GM20431 (cell line): ENCODE data around the gene NT5DC1.

Source experiments
- in situ Hi-C: fragments of 300-500 bp; cut with MseI, MboI; formaldehyde crosslinking; loops from one replicate; pipeline ENCODE4 v1.15.0; 2020; ENCODE audit warnings: low sequenced_read_pairs; ENCODE audit not compliant: unreplicated experiment

The NT5DC1 gene

GRCh38 chr6:116100419-116101301, at the start of gene NT5DC1:
TSS of gene NT5DC1 (plus strand) at chr6:116100853. CDS start at chr6:116100931, 78 bp downstream.
- in situ Hi-C loops = no loop called here

- in situ Hi-C loops = no loop called here
Measured at GRCh38 chr6:116051244-116051643, 49.4 kb upstream of the NT5DC1 start.

- in situ Hi-C loops = no loop called here
Measured at GRCh38 chr6:116055513-116055912, 45.1 kb upstream of the NT5DC1 start.

- in situ Hi-C loops = no loop called here
Measured at GRCh38 chr6:116057766-116058165, 42.9 kb upstream of the NT5DC1 start.

GRCh38 chr6:116059713-116060571, 40.7 kb upstream of the NT5DC1 start:
- in situ Hi-C loops = no loop called here

GRCh38 chr6:116060572-116061283, 39.9 kb upstream of the NT5DC1 start, which contains the start of gene FRK:
TSS of gene FRK (minus strand) at chr6:116060891. CDS start at chr6:116060311, 580 bp downstream.
- in situ Hi-C loops = no loop called here

- in situ Hi-C loops = no loop called here
Measured at GRCh38 chr6:116062496-116062895, 38.2 kb upstream of the NT5DC1 start.

- in situ Hi-C loops = no loop called here
Measured at GRCh38 chr6:116064666-116065065, 36.0 kb upstream of the NT5DC1 start.

GRCh38 chr6:116066789-116067188, 33.9 kb upstream of the NT5DC1 start:
- in situ Hi-C loops = no loop called here

GRCh38 chr6:116070101-116070500, 30.6 kb upstream of the NT5DC1 start:
- in situ Hi-C loops = no loop called here

GRCh38 chr6:116070616-116071389, 29.9 kb upstream of the NT5DC1 start:
- in situ Hi-C loops = no loop called here

- in situ Hi-C loops = no loop called here
Measured at GRCh38 chr6:116072368-116072767, 28.3 kb upstream of the NT5DC1 start.

- in situ Hi-C loops = no loop called here
Measured at GRCh38 chr6:116073765-116074440, 26.8 kb upstream of the NT5DC1 start.

GRCh38 chr6:116074732-116075390, 25.8 kb upstream of the NT5DC1 start:
- in situ Hi-C loops = no loop called here

GRCh38 chr6:116078522-116078921, 22.1 kb upstream of the NT5DC1 start:
- in situ Hi-C loops = no loop called here

- in situ Hi-C loops = no loop called here
Measured at GRCh38 chr6:116078945-116079344, 21.7 kb upstream of the NT5DC1 start.

- in situ Hi-C loops = no loop called here
Measured at GRCh38 chr6:116083052-116083451, 17.6 kb upstream of the NT5DC1 start.

- in situ Hi-C loops = no loop called here
Measured at GRCh38 chr6:116084284-116084683, 16.4 kb upstream of the NT5DC1 start.
